ENCODE measurements around the gene TTC17. TPM values are rescaled to one million over a fixed set of nuclear protein-coding genes. Genes with fewer than 3 reads are reported as not detected.
A peak's percentile ranks its signal among the peaks of the same experiment; 100 is the strongest.
"Not testable (repeated sequence)": the region's sequence is repeated elsewhere in the genome, so short reads cannot be mapped to it uniquely, and the experiment has no call there.

The TTC17 gene
- total RNA-seq, 1 experiment from 2014 or later, result 68.8 TPM

DNA sequence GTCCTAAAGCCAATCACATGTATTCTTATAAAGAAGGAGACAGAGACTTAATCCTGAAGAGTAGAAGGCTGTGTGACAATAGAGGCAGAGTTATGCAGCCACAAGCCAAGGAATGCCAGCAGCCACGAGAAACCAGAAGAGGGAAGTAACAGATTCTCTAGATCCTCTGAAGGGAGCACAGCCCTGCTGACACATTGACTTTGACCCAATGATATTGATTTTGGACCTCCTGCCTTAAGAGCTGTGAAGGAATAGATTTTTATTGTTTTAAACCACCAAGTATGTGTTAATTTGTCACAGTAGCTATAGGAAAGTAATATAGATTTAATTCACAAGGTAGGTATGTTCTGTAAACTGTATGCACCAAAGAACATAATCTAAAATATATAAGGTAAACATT, 103.6 kb downstream of the TTC17 start:
- no peak overlapping the region for H3K27ac ChIP-seq
- H3K4me3 ChIP-seq, result no peak overlapping the region
- H3K36me3 ChIP-seq, result peaks cover 75% of the 10 kb centered on the region
- H3K9me3 ChIP-seq (replicated peaks), result no peaks in the 10 kb centered on the region
- DNase-seq, result no peak
- H3K4me1 ChIP-seq, result no peaks in the 10 kb centered on the region
- no peaks in the 10 kb centered on the region for H3K27me3 ChIP-seq

DNA sequence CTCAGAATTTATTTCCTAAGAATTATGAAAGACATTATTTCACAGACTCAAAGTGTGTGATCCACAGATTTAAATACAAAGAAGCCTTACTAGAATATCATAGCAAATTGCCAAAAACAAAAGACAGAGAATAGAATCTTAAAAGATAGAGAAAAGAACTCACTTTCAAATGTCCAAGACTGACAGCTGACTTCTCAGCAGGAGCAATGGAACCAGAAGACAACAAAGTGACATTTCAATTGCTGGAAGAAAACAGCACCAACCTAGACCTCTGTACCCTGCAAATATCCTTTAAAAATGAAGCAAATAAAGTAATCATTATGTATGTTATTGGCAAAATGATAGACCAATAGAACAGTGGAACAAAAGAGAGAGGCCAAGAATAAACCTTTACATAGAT, 109.2 kb downstream of the TTC17 start:
- peaks cover 43% of the 10 kb centered on the region for H3K36me3 ChIP-seq
- H3K4me3 ChIP-seq, result no peak overlapping the region
- no peak for DNase-seq
- no peaks in the 10 kb centered on the region for H3K4me1 ChIP-seq
- H3K27ac ChIP-seq, result no peak overlapping the region
- no peaks in the 10 kb centered on the region; the same call in 1 of the 2 replicates for H3K9me3 ChIP-seq (replicated peaks)
- H3K27me3 ChIP-seq, result no peaks in the 10 kb centered on the region

DNA sequence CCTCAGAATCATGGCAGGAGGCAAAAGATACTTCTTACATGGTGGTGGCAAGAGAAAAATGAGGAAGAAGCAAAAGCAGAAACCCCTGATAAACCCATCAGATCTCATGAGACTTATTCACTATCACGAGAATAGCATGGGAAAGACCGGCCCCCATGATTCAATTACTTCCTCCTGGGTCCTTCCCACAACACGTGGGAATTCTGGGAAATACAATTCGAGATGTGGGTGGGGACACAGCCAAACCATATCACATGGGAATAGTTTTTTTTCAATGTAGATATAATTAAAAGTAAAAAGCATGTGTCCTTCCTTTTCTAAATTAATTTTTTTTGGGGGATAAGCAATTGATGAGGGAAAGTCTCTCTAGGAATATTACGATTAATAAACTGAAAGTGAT, 118.8 kb downstream of the TTC17 start:
- peaks cover 12% of the 10 kb centered on the region; the same call in 1 of the 2 replicates for H3K36me3 ChIP-seq
- H3K4me3 ChIP-seq; DNase-seq; H3K4me1 ChIP-seq; H3K27ac ChIP-seq; H3K9me3 ChIP-seq (replicated peaks); H3K27me3 ChIP-seq: not testable (repeated sequence)

DNA sequence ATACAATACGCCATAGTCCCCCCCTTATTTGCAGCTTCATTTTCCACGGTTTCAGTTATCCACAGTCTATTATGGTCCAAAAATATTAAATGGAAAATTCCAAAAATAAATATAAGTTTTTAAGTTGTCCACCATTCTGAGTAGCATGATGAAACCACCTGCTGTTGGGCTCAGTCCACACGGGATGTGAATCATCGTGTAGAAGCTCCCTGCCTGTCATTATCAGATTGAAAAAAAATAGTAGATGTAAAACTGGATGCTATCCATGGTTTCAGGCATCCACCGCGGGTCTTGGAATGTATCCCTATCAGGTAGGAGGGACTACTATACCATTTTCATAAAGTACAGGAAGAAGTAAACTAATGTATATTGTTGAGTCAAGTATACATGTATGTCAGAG, 127.4 kb downstream of the TTC17 start:
- Histone ChIP-seq H3K27ac (no peak overlapping the region), H3K36me3 (peaks cover 30% of the 10 kb centered on the region), H3K9me3 (replicated peaks) (no peaks in the 10 kb centered on the region), H3K27me3 (no peaks in the 10 kb centered on the region), H3K4me3 (no peak overlapping the region), H3K4me1 (no peaks in the 10 kb centered on the region)
- no peak for DNase-seq

DNA sequence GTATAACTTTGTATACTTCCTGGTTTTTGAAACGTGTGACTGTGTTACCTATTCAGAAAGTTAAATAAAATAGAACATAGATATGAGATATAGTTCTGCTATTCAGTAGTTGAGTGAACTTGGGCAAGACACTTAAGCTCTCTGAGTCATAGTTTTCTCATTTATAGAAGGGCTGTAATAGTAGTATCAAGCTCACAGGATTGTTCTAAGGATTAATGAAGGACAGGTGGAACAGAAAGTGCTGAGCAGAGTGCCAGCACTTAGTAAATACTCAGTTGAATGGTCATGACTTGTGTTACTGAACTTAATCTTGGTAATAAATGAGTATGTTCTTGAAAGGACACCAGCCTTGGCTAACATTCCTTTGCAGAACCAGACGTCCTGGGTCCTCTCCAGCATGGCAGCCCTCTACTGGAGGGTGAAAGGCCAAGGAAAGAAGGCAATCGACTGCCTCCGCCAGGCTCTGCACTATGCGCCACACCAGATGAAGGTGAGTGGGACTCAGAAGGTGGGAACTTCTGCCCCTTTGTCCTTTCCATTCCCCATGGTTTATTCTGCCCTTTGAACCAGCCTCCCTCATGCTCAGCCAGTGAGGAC, 131.2 kb downstream of the TTC17 start:
- no peak for DNase-seq
- H3K4me1 ChIP-seq, result no peaks in the 10 kb centered on the region
- no peak overlapping the region for H3K27ac ChIP-seq
- H3K36me3 ChIP-seq, result peaks cover 34% of the 10 kb centered on the region
- H3K27me3 ChIP-seq, result no peaks in the 10 kb centered on the region
- H3K4me3 ChIP-seq, result no peak overlapping the region
- no peaks in the 10 kb centered on the region for H3K9me3 ChIP-seq (replicated peaks)

DNA sequence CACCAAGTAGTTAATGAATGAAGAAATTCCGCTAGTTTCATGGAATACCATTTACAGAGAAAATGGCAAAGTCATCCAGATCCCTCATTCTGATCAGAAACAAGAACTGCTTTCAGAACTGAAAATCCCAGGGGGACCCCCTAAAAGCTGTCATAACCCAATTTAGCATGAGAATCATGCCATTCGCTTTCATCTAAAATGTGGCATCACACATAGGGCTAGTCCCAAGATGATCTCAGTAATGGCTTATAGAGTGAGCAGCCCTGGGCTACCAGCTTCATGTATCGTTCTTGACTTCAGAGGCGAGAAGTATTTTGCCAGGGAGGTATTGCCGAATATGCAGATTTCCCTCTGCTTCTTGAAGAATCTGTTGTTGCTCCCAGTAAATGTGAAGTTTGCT, 134.0 kb downstream of the TTC17 start:
- H3K36me3 ChIP-seq, result peaks cover 22% of the 10 kb centered on the region

DNA sequence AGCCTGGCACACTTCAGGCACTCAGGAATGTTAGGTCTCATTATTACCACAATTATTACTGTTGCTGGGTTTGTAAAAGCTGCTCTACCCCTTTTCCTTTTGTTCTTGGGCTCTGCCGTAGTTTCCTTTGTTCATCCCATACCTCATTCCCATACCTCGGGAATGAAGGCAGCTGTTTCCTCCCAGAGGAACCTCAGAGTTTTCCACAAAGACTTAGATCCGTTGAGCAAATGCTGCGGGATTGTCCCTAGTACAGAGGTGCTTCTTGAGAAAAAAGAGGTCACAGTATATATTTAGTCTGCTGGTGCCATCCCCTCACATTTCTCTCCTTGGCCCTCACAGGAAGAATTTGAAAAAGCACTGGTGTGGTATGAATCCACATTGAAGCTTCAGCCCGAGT, 134.7 kb downstream of the TTC17 start:
- no peaks in the 10 kb centered on the region for H3K4me1 ChIP-seq
- no peak for DNase-seq
- no peaks in the 10 kb centered on the region for H3K9me3 ChIP-seq (replicated peaks)
- no peaks in the 10 kb centered on the region for H3K27me3 ChIP-seq
- H3K4me3 ChIP-seq, result no peak overlapping the region
- peaks cover 18% of the 10 kb centered on the region for H3K36me3 ChIP-seq
- no peak overlapping the region for H3K27ac ChIP-seq

More for the DNA sequence above, 134.0 kb downstream of the TTC17 start:
- no peaks in the 10 kb centered on the region for H3K27me3 ChIP-seq
- H3K4me3 ChIP-seq, result no peak overlapping the region
- no peaks in the 10 kb centered on the region for H3K9me3 ChIP-seq (replicated peaks)
- DNase-seq, result no peak
- H3K4me1 ChIP-seq, result no peaks in the 10 kb centered on the region
- no peak overlapping the region for H3K27ac ChIP-seq

DNA sequence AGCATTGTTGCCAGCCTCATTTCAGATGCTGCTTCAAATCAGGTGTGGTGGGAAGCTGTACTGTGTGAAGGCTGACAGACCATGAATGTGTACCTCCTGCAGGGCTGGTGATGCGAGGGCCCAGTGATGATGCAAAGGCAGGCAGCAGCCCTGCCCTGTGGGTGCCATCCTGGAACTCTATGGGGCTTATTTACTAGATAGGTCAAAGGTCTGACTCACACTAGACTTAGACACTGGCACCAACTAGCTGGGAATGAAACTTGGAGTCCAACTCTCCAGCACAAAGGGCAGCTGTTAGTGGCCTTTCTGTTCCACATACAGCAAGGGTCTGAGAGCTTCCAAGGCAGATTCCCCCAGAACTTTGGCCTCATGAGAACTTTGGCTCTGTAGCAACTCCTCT, 138.4 kb downstream of the TTC17 start:
- Histone ChIP-seq H3K4me1 (no peaks in the 10 kb centered on the region), H3K9me3 (replicated peaks) (no peaks in the 10 kb centered on the region), H3K36me3 (peaks cover 11% of the 10 kb centered on the region), H3K4me3 (no peak overlapping the region), H3K27ac (no peak overlapping the region), H3K27me3 (0 out of 2 replicates have a peak, but pooled peaks cover 4% of the 10 kb centered on the region)
- DNase-seq, result no peak

DNA sequence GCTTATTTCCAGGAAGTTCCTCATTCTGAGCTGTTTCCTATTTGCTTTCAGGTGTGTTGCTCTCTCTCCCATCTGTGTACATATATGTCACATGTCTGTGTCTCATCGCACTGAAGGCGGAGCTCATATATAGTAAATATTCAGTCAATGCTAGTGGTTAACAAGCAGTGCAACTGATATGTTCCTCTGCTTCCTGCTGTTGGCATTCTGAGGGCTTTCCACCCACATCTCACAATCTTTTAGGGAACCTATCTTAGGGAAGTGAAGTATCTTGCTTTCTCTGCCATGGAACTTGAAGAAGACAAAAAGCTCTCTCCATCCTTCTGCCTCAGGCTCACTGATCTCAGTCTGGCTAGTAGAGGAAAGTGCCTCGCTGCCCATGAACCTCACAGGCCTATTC, 139.8 kb downstream of the TTC17 start:
- Histone ChIP-seq H3K27ac (no peak overlapping the region), H3K27me3 (0 out of 2 replicates have a peak, but pooled peaks cover 4% of the 10 kb centered on the region), H3K4me3 (no peak overlapping the region), H3K9me3 (replicated peaks) (no peaks in the 10 kb centered on the region), H3K4me1 (no peaks in the 10 kb centered on the region), H3K36me3 (0 out of 2 replicates have a peak, but pooled peaks cover 4% of the 10 kb centered on the region)
- no peak for DNase-seq

DNA sequence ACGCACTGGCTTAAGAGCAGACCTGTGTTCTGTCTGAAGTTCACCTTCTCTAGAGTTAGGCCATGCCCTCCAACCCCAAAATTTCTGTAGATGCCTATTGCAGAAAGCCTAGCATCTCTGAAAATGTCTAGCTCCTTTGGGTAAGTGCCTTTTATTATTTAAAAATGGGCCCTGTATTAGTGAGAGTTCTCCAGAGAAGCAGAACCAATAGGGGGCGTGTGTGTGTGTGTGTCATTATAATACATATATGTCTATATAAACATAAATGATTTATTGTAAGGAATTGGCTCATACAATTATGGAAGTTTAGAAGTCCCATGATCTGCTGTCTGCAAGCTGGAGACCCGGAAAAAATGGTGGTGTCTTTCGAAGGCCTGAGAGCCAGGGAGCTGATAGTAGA, 144.7 kb downstream of the TTC17 start:
- H3K36me3 ChIP-seq, result no peaks in the 10 kb centered on the region
- DNase-seq, result no peak
- H3K4me1 ChIP-seq, result no peaks in the 10 kb centered on the region
- peaks cover 10% of the 10 kb centered on the region; the same call in 1 of the 2 replicates for H3K27me3 ChIP-seq
- no peaks in the 10 kb centered on the region for H3K9me3 ChIP-seq (replicated peaks)
- no peak overlapping the region for H3K4me3 ChIP-seq
- H3K27ac ChIP-seq, result no peak overlapping the region

DNA sequence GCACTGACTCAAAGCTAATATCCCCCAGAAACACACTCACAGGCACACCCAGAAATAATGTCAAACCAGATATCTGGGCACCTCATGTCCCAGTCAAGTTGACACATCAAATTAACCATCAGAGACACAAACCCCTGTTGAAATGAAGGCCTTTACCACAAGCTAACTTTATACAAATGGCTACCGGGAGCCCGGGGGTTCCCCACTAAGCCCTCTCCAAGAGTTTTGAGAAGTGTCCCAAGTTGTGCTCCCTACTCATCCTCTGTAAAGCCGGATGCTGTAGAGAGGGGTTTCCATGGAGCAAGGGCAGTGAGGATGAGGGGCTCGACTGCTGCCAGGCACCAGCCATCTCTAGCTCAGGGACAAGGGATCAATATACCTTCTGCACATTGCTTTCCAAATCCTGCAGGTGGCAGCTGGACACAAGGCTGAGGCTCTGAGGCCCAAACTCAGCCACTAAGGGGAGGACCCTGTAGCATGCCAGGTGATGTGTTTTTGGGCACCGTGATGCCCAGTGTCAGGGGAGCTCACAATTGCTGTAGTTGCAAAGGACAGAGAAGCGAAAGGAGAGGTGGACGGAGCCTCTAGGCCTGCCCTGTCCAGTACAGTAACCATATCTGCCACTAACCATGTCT, 145.7 kb downstream of the TTC17 start:
- Histone ChIP-seq H3K27me3 (peaks cover 10% of the 10 kb centered on the region; the same call in 1 of the 2 replicates), H3K27ac (no peak overlapping the region), H3K36me3 (no peaks in the 10 kb centered on the region), H3K4me1 (no peaks in the 10 kb centered on the region), H3K4me3 (no peak overlapping the region), H3K9me3 (replicated peaks) (no peaks in the 10 kb centered on the region)
- DNase-seq, result peak in 1 of 2 experiments; percentile 16

DNA sequence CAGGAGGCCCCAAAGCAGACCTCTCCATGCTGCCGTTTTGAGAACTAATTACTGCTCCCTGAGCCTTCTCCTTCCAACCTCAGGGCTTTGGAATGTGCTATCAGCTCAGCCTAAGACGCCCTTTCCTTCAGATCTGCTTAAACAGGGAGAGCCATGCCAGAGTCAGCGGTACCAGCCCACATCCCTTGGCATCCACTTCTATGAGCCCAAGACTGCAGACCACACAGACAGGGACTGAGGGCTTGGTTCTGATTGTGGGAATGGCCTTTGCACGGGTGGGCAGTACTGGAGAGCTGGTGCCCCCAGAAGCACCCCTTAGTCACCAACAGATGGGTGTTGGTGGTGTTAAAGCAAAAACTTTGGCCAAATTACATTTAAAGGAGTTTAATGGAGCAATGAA, 146.5 kb downstream of the TTC17 start:
- peaks cover 10% of the 10 kb centered on the region; the same call in 1 of the 2 replicates for H3K27me3 ChIP-seq
- H3K9me3 ChIP-seq (replicated peaks), result no peaks in the 10 kb centered on the region
- no peak for DNase-seq
- H3K36me3 ChIP-seq, result no peaks in the 10 kb centered on the region
- H3K4me1 ChIP-seq, result no peaks in the 10 kb centered on the region
- no peak overlapping the region for H3K27ac ChIP-seq
- no peak overlapping the region for H3K4me3 ChIP-seq

DNA sequence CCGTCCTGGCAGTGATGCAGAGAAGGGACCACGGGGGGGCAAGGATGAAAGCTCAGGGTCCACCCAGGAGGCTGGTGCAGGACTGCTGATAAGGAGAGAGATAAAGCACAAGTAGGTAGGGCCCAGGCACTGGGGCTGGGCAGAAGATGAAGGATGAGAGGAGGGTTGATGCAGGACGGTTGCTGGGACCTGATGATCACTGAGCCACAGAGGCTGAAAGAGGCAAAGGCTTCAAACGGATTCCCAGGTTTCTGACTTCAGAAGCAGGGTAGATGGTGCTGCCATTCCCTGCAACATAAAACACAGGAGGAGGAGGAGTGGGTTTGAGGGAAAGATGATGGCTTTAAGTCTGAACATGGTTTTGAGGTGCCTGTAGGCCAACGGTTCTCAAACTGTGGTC, 148.5 kb downstream of the TTC17 start:
- Histone ChIP-seq H3K27me3 (peaks cover 10% of the 10 kb centered on the region; the same call in 1 of the 2 replicates), H3K27ac (no peak overlapping the region), H3K4me3 (no peak overlapping the region), H3K4me1 (no peaks in the 10 kb centered on the region), H3K9me3 (replicated peaks) (no peaks in the 10 kb centered on the region), H3K36me3 (no peaks in the 10 kb centered on the region)
- no peak for DNase-seq

DNA sequence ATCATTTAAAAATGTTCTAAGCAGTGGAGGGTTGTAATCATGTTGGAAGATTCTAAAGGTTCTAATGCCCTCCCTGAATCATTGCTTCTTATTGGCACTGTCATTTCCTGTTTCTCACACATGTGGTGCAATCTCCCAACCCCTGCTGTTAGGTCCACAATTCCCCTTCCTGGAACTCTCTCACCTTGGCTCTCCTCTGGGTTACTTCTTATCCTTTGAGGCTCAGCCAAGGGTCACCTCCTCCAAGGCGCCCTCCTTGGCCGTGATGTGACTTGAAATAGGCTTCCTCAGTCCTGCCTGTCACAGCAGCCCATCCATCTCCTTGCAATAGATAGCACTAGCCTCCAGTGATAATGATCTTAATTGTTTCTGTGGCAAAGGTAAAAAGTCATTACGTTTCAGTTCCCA, 149.8 kb downstream of the TTC17 start:
- Histone ChIP-seq H3K36me3 (no peaks in the 10 kb centered on the region), H3K9me3 (replicated peaks) (no peaks in the 10 kb centered on the region), H3K27me3 (peaks cover 10% of the 10 kb centered on the region), H3K27ac (no peak overlapping the region), H3K4me3 (no peak overlapping the region), H3K4me1 (no peaks in the 10 kb centered on the region)
- DNase-seq, result no peak

DNA sequence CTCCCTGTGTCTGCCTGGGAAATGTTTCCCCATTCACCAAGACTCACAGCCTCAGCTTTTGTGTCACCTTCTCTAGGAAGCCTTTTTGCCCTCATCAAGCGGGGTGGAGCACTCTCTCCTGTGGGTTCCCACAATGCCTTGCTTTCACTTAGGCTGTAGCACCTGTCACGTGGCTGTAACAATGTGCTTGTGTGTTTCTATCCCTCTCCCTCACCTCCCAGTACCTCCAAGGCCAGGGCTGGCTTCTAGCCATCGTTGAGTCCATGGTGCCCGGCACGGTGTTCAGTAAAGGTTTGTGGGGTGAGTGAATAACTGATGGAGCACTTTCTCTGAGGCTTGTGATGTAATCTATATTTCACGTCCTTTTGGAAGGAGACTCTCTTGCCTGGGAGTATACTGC, 153.2 kb downstream of the TTC17 start:
- H3K9me3 ChIP-seq (replicated peaks), result no peaks in the 10 kb centered on the region
- H3K27ac ChIP-seq, result no peak overlapping the region
- no peak overlapping the region for H3K4me3 ChIP-seq
- no peaks in the 10 kb centered on the region for H3K36me3 ChIP-seq
- no peaks in the 10 kb centered on the region for H3K4me1 ChIP-seq
- DNase-seq, result no peak
- H3K27me3 ChIP-seq, result peaks cover 15% of the 10 kb centered on the region; the same call in 1 of the 2 replicates

DNA sequence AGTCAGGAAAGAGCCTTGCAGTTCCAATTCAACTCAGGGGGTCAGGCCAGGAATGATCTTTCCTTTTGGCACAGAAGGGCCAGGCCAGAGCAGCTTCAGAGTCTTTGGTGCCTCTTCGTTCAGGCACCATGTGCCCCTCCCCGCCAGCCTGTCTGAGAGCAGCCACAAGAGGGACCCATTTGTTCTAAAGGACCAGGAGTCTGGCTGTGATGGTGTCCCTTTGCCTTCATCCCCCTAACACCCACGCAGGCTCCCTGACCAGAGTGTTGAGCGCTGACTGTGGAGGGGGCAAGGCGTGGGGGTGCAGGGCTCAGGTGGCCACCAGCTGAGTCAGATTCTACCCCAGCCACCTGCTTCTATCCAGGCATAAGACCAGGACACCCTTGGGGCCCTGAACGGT, 156.4 kb downstream of the TTC17 start:
- no peaks in the 10 kb centered on the region for H3K4me1 ChIP-seq
- DNase-seq, result peak in 1 of 2 experiments; percentile 26

More for the DNA sequence above, 156.4 kb downstream of the TTC17 start:
- Histone ChIP-seq H3K27me3 (peaks cover 18% of the 10 kb centered on the region; the same call in 1 of the 2 replicates), H3K36me3 (no peaks in the 10 kb centered on the region), H3K9me3 (replicated peaks) (no peaks in the 10 kb centered on the region), H3K27ac (no peak overlapping the region), H3K4me3 (no peak overlapping the region)
